HG02973 (cell line): Measurements from ENCODE around the gene GPR31.
A peak's percentile ranks its signal among the peaks of the same experiment; 100 is the strongest.
"Not testable (repeated sequence)": the region's sequence is repeated elsewhere in the genome, so short reads cannot be mapped to it uniquely, and the experiment has no call there.

Experiments used
- ATAC-seq: cut with Tn5 transposase; IDR thresholded peaks from one replicate; pipeline ENCODE4 v1.9.1; 2021; ENCODE audit warnings: moderate library complexity; ENCODE audit not compliant: unreplicated experiment

GPR31 gene, protein sequence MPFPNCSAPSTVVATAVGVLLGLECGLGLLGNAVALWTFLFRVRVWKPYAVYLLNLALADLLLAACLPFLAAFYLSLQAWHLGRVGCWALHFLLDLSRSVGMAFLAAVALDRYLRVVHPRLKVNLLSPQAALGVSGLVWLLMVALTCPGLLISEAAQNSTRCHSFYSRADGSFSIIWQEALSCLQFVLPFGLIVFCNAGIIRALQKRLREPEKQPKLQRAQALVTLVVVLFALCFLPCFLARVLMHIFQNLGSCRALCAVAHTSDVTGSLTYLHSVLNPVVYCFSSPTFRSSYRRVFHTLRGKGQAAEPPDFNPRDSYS

DNA sequence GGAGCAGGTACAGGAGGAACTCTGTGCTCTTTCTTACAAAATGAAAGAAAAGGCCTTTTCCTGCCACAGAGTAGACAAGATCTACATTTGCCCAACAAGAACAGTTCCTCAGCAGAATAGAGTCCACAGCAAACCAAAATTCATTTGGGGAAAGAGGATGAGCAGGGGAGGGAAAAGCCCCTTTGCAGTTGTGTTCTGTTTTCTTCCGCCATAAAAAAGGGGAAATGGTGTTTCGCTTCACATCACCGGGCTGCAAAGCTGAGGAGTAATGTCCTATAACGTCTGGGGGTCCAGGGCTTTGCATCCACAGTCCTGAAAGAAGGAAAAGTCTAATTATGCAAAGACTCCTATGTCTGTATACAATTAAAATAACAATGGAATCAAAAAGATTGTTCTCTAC, at the start of gene GPR31:
TSS of gene GPR31 (minus strand) at position 118 of the 400 bp plus-strand sequence. CDS start 149 bp downstream, outside the sequence.
- ATAC-seq = no peak

DNA sequence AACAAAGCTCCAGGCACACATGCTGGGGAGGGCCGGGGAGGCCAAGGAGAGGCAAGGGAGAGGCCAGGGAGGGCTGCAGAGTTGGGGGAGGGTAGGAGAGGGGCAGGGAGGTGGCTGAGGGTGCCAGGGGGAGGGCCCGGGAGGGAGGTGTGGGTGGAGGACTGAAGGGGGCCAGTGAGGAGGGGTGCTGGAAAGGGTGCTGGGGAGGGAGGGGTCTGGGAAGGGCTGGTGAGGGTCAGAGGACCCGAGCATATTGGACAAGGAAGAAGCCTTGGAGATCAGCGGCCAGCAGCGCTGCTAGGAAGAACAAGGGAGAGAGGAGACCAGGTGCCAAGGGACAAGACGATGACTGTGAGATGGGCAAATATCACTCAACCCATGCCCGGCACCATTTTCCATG, 49.7 kb upstream of the GPR31 start:
- ATAC-seq = no peak

DNA sequence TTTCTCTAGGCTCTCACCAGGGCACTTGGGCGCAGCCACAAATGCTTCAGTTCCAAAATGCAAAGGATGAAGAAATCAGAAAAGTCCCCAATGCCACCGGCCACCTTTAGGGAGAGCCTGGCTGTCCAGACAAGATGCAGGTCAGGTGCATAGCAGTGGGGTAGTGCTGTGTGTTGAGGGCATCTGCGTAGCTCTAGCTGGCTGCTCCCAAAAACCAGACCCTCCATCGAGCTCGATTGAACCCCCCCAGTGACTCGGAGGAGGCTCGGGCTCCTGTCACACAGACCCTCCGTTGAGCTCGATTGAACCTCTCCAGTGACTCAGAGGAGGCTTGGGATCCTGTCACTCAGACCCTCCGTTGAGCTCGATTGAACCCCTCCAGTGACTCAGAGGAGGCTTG, 47.5 kb upstream of the GPR31 start:
- not testable (repeated sequence) for ATAC-seq

DNA sequence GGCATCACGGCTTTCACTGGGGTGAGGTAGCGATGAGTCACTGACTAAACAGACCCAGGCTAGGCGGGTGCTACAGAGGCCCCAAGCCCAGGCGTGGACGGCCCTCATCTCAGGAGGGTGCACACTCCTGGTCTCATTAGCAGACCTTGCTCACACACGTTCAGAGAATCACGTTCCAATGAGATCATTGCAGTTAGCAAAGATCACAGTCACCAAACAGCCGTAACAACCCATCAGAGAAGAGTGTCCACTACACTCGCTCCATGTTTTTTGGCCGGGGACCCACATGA, 46.2 kb upstream of the GPR31 start:
- ATAC-seq = not testable (repeated sequence)

DNA sequence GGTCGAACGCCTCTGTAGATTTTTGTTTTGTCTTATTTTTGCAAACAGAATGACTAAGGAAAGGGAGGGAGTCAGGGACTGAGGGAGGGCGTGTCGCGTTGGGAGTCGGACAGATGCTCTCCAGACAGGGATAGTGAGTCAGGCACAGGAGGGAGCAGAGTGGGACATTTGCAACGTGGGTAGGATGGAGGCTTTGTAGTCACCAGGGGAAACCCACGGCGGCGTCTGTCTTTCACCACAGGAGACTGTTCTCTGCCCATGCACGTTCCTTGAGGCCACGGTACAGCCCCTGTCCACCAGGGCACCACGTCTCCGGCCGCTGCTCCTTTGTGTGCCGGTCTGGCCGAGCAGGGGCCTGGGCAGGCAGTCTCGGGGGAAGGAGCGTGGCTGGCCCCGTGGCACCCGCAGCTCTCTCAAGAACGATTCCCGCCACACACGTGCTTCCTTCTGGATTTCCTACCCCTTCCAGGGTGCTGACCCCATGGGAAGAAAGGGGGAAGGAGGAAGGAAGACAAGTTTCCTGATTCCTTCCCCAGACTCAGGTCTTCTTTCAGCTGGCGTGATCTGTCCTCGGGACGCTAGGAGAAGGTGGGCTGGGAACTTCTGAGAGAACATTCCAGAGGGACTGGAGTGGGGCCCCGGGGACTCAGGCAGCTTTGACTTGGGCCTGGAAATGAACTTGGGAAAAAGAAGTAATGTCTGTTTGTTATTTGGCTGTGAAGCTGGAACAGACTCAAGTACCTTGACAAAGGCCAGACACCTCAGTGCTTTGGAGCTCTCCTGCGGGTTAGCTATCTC, 45.7 kb upstream of the GPR31 start:
- not testable (repeated sequence) for ATAC-seq

DNA sequence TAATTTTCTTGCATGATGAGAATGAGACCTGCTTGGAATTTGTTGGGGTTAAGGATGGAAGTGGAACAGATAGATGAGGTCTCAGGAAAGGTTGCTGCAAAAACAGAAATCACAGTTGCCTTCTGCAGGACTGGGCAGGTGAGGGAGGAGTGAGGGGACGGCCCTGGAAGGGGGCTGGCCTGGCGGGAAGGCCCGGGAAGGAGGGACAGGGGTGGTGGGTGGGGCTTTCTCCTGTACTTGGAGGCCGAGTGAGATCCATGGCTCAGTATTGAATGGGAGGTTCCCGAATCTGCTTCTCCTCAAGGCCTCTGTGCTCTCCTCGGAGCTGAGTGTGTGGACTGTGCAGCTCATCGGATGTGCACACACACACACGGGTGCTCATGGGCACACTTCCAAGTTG, 44.8 kb upstream of the GPR31 start:
- ATAC-seq = not testable (repeated sequence)

DNA sequence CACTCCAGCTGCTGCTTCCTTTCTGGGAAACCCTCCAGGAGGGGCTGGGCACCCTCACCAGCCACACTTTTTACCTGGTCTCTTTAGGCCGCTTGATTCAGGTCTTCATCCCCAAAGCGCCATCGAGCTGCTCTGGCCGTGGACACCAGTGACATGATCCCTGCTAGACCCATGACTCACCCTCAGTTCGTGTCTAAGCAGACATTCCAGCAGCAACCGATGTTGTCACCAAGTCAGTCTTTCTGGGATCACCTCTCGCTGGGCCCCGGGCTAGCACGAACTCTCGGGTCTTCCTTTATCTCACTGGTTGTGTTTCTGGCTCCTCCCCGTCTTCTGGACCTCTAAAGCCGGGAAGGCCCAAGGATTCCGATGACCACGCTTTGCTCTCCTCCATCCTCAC, 43.0 kb upstream of the GPR31 start:
- ATAC-seq = no peak

DNA sequence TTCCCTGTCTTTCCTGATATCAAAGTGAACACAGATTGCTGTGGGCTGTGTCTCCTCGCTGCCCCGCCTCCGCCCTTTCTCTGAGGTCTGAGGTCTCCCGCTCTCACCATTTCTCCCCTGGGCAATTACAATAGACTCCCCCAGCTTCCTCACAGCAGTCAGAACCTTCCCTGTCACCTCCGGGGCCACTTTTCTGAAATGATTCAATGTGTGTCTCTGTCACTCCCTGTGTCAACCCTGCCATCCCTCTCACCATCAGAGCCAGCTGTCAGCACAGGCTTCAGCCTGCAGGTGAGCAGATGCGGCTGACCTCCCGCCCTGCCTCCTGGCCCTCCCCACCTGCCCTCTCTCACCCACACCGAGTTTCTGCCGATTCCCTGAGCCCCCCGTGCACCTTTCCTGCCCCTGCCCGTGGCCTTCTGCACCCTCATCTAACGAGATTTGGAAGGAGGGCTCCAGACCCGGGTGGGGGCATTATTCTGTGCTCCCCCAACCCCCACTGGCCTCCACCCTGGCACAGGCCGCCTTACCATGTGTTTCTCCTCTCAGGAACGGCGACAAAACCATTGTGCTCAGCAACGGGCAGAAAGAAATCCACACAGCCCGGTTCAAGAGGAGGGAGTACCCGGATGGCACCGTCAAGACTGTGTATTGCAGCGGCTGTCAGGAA, 38.3 kb upstream of the GPR31 start:
- ATAC-seq = not testable (repeated sequence)

DNA sequence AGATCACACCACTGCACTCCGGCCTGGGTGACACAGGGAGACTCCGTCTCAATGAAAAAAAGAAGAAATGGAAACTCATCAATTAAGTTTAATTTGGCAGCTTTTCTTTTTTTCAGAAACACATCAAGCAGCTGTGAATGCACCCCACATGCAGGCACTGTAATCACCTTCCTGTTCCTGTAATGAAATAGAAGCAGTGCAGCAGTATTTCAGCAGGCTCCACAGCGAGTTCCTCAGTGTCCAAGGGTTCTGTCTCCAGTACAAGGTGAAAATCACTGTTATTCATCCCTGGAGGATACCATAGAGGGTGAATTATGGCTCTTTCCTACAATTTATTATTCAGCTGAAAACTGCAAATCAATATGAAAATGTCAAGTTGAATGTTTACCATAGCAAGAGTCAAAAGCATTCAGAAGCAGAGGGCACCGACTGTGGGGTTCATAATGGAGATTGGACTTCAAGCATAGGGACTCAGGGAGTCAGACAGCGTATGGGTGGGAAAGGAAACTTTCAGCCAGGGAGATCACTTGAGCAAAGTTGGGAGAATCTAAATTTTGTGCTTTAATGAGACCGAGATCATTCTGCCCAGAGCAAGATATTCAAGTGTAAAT, 35.8 kb upstream of the GPR31 start:
- not testable (repeated sequence) for ATAC-seq

DNA sequence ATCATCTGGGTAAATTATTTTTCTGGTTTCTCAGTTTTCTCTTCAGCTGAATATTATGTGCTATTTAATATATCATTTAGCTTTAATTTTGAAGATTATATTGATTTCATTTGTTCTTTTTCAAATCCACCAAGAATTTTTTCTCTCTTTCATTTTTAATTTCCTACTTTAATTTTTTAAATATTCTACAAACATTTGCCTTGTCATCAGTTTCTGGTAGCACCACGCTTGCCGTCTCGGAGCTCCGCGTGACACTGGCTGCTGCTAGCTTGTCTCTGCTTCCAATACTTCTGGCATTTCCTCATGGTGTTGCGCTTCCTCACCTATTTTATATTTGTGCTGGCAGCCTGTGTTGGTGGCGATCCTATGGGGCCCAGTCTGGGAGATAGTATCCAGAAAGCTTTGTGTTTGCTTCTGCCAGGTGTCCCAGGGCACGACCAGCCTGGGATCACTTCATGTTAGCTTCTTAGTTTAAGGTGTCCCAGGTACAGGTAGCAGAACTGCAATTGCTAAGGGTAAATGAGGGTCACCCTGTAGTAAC, 33.3 kb upstream of the GPR31 start:
- not testable (repeated sequence) for ATAC-seq

DNA sequence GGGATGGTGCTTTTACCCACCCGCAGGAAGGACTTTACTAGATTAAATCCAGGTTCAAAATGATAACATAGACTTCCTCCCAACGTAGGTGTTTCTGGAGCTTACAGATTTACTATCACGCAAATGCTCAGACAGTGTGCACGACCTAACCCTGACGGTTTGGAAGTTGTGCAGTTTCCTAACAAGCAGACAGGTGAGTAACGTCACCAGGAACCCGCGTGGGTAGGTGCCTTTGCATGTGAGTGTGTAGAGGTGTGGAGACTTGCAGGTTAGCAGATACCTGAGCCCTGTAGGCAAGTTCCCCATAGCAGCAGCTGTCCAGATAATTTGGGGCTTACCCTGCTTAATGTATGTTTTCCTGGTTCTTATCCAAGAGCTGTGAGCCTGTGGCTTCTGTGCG, 29.5 kb upstream of the GPR31 start:
- not testable (repeated sequence) for ATAC-seq

DNA sequence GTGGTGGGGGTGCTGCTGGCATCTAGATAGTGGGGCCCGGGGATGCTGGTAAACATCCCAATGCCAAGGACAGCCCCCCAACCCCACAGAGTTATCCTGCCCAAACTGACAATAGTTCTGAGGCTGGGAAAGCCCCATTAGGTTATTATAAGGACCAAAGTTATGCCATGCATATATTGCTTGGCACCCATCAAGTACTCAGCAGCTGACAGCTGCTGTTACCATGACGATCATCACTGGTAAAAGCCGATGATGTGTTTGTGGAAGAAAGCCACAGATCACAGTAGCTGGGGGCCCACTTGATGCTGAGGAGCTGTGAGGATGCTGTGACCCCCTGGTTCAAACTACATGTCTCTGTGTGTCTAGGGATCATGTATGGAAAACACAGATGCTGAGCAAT, 27.3 kb upstream of the GPR31 start:
- not testable (repeated sequence) for ATAC-seq

DNA sequence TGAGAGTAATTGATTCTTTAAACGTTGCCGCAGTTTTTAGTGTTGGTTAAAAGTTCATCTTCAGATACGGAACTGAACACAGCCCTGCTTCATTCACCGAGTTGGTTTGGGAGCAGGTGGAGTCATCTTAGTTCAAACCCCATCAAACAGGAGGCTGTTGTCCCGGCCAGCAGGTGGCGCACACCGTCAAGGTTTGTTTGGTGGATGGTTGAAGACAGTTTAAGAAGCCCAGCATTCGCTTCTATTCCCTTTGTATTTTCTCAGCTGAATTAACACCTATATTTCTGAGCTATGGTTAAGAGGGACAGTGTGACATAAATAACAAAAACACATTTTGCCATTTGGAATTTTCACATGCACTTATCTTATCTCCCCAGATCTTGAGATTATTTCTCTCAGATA, 25.1 kb upstream of the GPR31 start:
- ATAC-seq = peak; percentile 67

DNA sequence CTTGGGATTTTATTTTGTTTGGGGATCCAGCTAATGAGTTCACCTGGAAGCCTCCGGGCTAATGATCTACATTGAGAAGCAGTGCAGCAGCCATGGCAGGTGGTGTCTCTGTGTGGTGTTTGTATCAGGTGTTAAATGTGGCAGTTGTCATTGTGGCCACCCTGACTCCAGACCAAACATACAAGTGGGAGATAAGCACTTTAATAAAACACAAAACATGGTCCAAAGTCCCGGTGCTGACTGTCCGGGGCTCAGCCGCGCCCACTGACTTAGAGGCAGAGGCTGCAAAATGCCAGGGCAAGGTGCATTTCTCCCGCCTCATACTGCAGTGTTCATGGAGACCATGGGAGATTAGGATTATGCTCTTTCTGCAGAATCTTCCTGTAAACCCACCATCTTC, 23.6 kb upstream of the GPR31 start:
- ATAC-seq = not testable (repeated sequence)

DNA sequence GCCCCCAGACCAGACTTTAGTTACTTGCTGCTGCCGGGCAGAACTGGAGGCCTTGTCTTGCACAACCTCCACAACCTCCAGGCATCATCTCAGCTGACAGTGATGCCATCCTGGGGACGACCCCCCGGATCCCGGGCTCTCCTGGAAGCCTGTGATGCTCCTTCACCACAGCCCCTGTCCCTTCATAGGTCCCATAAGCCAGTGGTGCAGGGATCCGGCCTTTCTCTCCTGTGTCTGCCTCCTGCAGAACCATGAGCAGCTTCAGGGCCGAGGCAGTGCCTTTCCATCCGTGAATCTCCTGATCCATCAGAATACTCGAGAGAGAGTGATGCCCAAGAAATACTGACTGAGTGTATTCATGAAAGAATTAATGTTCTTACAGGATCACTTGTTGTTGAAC, 22.3 kb upstream of the GPR31 start:
- not testable (repeated sequence) for ATAC-seq

DNA sequence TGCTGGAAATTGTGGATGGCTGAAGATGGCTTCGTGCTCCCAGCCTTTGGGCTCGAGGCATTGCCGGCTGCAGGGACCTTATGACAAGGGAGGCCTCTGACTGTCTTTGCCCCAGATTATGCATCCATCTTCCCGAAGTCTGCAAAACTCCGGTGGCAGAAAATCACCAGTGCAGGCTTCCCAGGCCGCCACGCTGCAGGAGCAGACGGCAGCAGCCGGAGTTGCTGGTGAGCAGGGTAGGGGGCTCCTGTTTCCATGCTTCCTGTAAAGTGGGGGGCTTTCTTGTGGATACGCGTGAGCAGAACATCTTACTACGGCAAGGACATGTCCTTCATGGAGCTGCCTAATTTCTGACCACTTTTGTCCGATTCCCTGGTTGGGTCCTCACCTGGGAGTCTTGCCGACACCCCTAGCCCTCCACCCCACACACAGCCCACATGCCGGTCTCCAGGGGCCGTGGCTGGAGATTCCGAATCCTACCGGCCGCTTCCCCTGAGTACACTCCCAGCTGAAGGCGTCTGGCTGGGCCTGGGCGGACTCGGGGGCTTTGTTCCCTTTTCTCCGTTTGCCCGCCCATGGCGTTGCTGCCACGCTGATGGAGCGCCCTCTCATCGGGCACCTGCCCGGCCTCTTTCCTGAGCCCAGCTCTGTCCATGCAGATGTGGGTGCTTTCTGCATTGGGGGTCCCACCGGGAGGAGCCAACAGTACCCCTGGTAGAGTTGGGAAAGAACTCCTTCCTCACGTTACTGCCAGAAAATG, 21.3 kb upstream of the GPR31 start:
- not testable (repeated sequence) for ATAC-seq

DNA sequence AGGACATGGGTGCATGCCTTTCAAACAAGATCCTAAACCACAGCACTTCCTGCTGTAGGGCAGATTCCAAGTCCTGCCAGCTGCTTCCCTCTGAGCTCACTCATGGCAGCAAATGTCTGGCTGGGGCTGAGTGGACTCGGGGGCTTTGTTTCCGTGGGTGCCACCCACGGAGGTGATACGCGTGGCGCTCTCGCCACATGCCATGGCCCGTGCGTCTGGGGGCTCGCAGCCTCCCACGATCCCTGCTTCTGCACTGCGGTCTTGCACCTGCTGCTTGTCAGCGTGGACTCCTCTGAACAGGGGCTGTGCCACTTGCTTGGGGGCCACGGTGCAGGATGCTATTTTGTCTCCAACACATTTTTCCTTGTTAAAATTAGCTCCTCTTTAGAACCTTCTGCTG, 19.5 kb upstream of the GPR31 start:
- not testable (repeated sequence) for ATAC-seq

DNA sequence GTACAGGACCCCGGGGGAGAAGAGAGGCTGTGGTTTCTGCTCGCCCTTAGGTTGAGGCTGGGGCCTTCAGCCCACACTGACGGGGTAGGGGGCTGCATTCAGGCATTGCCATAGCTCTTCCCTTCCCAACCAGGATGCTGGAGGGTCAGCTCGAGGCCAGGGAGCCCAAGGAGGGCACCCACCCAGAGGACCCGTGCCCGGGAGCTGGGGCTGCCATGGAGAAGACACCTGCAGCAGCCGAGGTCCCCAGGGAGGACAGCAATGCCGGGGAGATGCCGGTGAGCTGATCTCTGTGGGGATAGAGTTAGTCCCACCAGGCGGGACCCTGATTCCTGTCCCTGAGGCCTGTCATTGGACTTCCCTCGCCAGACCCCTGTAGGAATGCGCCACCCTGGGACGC, 14.2 kb upstream of the GPR31 start:
- ATAC-seq = not testable (repeated sequence)

DNA sequence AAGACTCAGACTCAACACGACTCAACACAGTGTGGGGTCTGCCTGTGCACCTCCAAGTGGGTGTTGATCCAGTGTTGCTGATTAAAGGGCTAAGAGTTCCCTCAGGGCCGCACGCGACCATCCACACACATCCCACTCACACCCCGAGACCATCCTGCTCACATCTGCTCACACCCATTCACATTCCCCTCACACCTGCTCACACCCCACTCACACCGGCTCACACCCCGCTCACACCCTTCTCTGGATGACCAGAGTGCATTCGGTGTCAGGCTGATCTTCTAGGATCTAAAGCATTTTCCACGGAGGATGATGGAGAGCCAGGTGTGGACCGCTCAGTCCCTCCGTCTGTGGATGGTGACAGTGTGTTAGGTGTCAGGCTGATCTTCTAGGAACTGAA, 13.5 kb upstream of the GPR31 start:
- ATAC-seq = not testable (repeated sequence)

DNA sequence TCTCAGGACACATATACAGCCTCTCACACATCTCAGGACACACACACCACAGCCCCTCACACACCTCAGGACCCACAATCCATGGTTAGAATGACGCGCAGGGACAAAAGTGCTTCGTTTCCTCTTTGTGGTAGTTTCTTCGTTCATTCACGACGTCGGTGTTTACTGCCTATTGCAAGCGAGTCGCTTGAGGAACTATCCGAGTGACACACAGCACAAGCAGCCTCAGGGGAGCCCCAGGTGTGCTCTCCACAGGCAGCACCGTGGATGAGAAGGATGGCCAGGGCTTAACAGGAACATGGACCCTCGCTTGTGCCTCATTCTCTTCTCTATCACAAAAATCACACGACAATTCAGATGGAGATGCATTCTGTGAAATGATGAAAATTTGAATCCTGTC, 12.1 kb upstream of the GPR31 start:
- ATAC-seq = not testable (repeated sequence)
